GM10847 (cell line): Measurements from ENCODE around the gene CR1.
A peak's percentile ranks its signal among the peaks of the same experiment; 100 is the strongest.

Source experiments
- POLR2A ChIP-seq: IDR thresholded peaks from 2 replicates; pipeline ENCODE4 v1.6.1; 2011; ENCODE audit not compliant: insufficient read length; ENCODE audit errors: extremely low read depth

CR1 gene

GRCh38 chr1:207495801-207496792 lies at the start of gene CR1:
Gene CR1 (plus strand): TSS chr1:207496157. CDS start chr1:207496268, 111 bp downstream.
- TF ChIP-seq POLR2A, result no peak

GRCh38 chr1:207453710-207454045 lies 42.3 kb upstream of the CR1 start:
- TF ChIP-seq POLR2A, result no peak

GRCh38 chr1:207454046-207454964 lies 41.7 kb upstream of the CR1 start, which contains the start of gene CR2:
Gene CR2 (plus strand): TSS chr1:207454328. CDS start chr1:207454419, 91 bp downstream.
- peak; percentile 87 for TF ChIP-seq POLR2A

- no peak for TF ChIP-seq POLR2A
Measured at GRCh38 chr1:207455183-207455754, 40.7 kb upstream of the CR1 start.

GRCh38 chr1:207458414-207458813 lies 37.5 kb upstream of the CR1 start:
- no peak for TF ChIP-seq POLR2A

- no peak for TF ChIP-seq POLR2A
Measured at GRCh38 chr1:207459008-207459407, 36.9 kb upstream of the CR1 start.

- TF ChIP-seq POLR2A, result no peak
Measured at GRCh38 chr1:207461649-207462048, 34.3 kb upstream of the CR1 start.

GRCh38 chr1:207462535-207462934 lies 33.4 kb upstream of the CR1 start:
- TF ChIP-seq POLR2A, result no peak

GRCh38 chr1:207463021-207463420 lies 32.9 kb upstream of the CR1 start:
- TF ChIP-seq POLR2A, result no peak

GRCh38 chr1:207463571-207463970 lies 32.4 kb upstream of the CR1 start:
- TF ChIP-seq POLR2A, result no peak

- TF ChIP-seq POLR2A, result no peak
Measured at GRCh38 chr1:207470927-207471326, 25.0 kb upstream of the CR1 start.

GRCh38 chr1:207474210-207474609 lies 21.7 kb upstream of the CR1 start:
- TF ChIP-seq POLR2A, result no peak

GRCh38 chr1:207486198-207486597 lies 9.8 kb upstream of the CR1 start:
- no peak for TF ChIP-seq POLR2A

GRCh38 chr1:207487636-207488035 lies 8.3 kb upstream of the CR1 start:
- no peak for TF ChIP-seq POLR2A

GRCh38 chr1:207493212-207493611 lies 2.7 kb upstream of the CR1 start:
- TF ChIP-seq POLR2A, result no peak
